A673 (cell line): ENCODE data around the gene NSL1. TPM values are rescaled to one million over a fixed set of nuclear protein-coding genes. Genes with fewer than 3 reads are reported as not detected.

Experiments used
- BruUV-seq: library from RNA; stranded (reverse); fragments of 400-500 nt; replicated peaks from 2 replicates; lab custom pipeline; 2021; lab: Mats Ljungman, UMichigan
- CTCF ChIA-PET: fragments of 300-600 bp; sonication (Branson Sonifier 250); formaldehyde crosslinking; loops from one replicate; lab custom pipeline; 2022; ENCODE audit warnings: antibody characterized with exemption; lab: Charles Lee
- POLR2A ChIA-PET: fragments of 300-600 bp; sonication (Branson Sonifier 250); formaldehyde crosslinking; loops from one replicate; lab custom pipeline; 2022; ENCODE audit warnings: antibody characterized with exemption; ENCODE audit not compliant: low non-redundant PET; lab: Charles Lee
- DNase-seq: peaks from one replicate; pipeline ENCODE4 v3.0.0-alpha.2; 2015; ENCODE audit warnings: low spot score
- H3K27ac ChIP-seq: fragments of 200-600 bp; sonication (generic); 2 replicates; pipeline ENCODE4 v1.5.1; 2016; ENCODE audit warnings: mixed run types, low read depth, mild to moderate bottlenecking, mixed read lengths, antibody characterized with exemption, low read length; ENCODE audit not compliant: poor library complexity, severe bottlenecking
- H3K27me3 ChIP-seq: fragments of 200-600 bp; sonication (generic); replicated peaks from 2 replicates; pipeline ENCODE4 v1.6.1; 2017; ENCODE audit warnings: mixed run types, low read depth, mild to moderate bottlenecking, mixed read lengths, antibody characterized with exemption, low read length; ENCODE audit not compliant: insufficient read depth, poor library complexity
- H3K36me3 ChIP-seq: fragments of 200-600 bp; sonication (generic); 2 replicates; pipeline ENCODE4 v1.6.1; 2016; ENCODE audit warnings: mixed run types, mild to moderate bottlenecking, mixed read lengths, antibody characterized with exemption, low read length; ENCODE audit not compliant: insufficient read depth, poor library complexity, severe bottlenecking
- H3K4me1 ChIP-seq: fragments of 200-600 bp; sonication (generic); 2 replicates; pipeline ENCODE4 v1.6.1; 2017; ENCODE audit warnings: mixed run types, mild to moderate bottlenecking, mixed read lengths, antibody characterized with exemption, low read length; ENCODE audit not compliant: insufficient read depth, poor library complexity, severe bottlenecking
- H3K4me3 ChIP-seq: fragments of 200-600 bp; sonication (generic); 2 replicates; pipeline ENCODE4 v1.5.1; 2016; ENCODE audit warnings: low read depth, mixed run types, mild to moderate bottlenecking, mixed read lengths, low read length; ENCODE audit not compliant: poor library complexity, severe bottlenecking
- H3K9me3 ChIP-seq: fragments of 200-600 bp; sonication (generic); 2 replicates; pipeline ENCODE4 v1.6.1; 2016; ENCODE audit warnings: mixed run types, low read depth, mild to moderate bottlenecking, mixed read lengths, antibody characterized with exemption, low read length; ENCODE audit not compliant: poor library complexity, severe bottlenecking
- EZH2 ChIP-seq: fragments of 200-600 bp; sonication (generic); IDR thresholded peaks from 2 replicates; pipeline ENCODE4 v1.6.1; 2017; ENCODE audit warnings: borderline replicate concordance, low read depth, mild to moderate bottlenecking, mixed read lengths, antibody characterized with exemption, low read length; ENCODE audit not compliant: poor library complexity, severe bottlenecking
- intact Hi-C: fragments of 100-400 bp; cut with micrococcal nuclease; formaldehyde crosslinking; loops from one replicate; pipeline ENCODE4 v1.10.0; 2022; ENCODE audit not compliant: unreplicated experiment
- total RNA-seq: library from RNA; stranded (reverse); gene quantifications from 2 replicates; pipeline ENCODE4 v1.2.3, GENCODE V29; 2021
- TF ChIP-seq, protein P1 (sequence below): fragments of 300-800, 200-600 bp; sonication (generic); conservative IDR thresholded peaks from 2 replicates; pipeline ENCODE4 v1.5.1; 2017; ENCODE audit warnings: low read depth, mild to moderate bottlenecking, antibody characterized with exemption, low read length, moderate library complexity, mixed read lengths

Gene NSL1
- total RNA-seq, 1 experiment from 2014 or later = 48.5 TPM

DNA sequence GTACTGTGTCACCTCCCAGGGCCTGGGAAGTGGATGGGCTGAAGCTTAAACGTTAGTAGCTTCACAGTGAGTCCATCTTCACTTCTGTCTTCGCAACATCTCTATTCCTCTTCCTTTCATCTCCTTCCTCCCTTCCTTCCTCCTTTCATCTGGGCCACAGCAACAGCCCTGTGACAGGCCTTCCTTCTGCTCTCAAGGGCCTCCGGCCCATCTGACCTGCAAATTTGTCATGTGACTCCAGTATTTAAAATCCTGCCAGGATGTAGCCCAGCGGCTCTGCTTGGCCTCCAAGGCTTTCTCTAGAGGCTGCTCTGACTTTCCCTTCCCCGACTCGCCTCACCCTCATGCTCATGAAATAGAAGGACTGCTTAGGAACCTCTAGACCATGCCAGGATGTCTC is 81.0 kb downstream of the NSL1 start:
- ChIA-PET POLR2A (interaction anchor here (0.7 kb wide), 1 partner anchor 122 kb away, joined by 3 read pairs; no protein-coding TSS in a partner anchor), CTCF (no interaction called here)
- BruUV-seq = no TSS peak

DNA sequence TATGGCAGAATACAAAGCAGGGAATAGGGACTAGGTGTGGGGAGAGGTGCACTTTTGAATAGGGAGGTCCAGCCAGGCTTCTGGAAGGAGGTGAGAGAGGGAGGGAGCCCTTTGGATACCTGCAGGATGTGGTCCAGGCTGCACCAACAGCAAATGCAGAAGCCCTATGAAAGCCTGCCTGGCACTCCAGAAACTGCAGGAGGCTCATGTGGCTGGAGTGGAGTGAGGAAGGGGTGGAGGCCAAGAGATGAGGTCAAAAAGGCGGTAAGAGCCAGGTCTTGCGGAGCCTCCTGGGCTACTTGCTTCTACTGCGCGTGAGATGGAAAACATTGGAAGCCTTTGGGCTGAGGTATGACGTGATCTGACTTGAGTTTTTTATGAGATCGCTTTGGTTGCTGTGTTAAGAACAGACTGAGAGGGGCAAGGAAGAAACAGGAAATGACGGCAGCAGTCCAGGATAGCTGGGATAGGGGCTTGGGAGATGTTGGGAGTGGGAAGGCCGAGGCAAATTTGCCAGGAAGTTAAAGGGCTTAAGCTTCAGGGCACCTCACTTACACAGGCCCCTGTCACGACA is 87.5 kb downstream of the NSL1 start:
- H3K27me3 ChIP-seq = peaks cover 18% of the 10 kb centered on the region
- no peak overlapping the region for H3K4me3 ChIP-seq
- TF ChIP-seq, protein P1, sequence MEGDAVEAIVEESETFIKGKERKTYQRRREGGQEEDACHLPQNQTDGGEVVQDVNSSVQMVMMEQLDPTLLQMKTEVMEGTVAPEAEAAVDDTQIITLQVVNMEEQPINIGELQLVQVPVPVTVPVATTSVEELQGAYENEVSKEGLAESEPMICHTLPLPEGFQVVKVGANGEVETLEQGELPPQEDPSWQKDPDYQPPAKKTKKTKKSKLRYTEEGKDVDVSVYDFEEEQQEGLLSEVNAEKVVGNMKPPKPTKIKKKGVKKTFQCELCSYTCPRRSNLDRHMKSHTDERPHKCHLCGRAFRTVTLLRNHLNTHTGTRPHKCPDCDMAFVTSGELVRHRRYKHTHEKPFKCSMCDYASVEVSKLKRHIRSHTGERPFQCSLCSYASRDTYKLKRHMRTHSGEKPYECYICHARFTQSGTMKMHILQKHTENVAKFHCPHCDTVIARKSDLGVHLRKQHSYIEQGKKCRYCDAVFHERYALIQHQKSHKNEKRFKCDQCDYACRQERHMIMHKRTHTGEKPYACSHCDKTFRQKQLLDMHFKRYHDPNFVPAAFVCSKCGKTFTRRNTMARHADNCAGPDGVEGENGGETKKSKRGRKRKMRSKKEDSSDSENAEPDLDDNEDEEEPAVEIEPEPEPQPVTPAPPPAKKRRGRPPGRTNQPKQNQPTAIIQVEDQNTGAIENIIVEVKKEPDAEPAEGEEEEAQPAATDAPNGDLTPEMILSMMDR = no peak
- TF ChIP-seq EZH2 = no peak
- BruUV-seq = no TSS peak
- ChIA-PET POLR2A (interaction anchor here (0.5 kb wide), 1 partner anchor 95 kb away, joined by 7 read pairs; the partner anchor contains the start of gene ATF3), CTCF (interaction anchor here (0.8 kb wide), 1 partner anchor 46 kb away, joined by 3 read pairs; no protein-coding TSS in a partner anchor)
- no peaks in the 10 kb centered on the region for H3K9me3 ChIP-seq
- no peak for DNase-seq
- intact Hi-C loops = no loop called here
- no peak overlapping the region for H3K27ac ChIP-seq
- no peaks in the 10 kb centered on the region for H3K36me3 ChIP-seq
- H3K4me1 ChIP-seq = peaks cover 12% of the 10 kb centered on the region

More for the DNA sequence above, 81.0 kb downstream of the NSL1 start:
- no peak overlapping the region for H3K4me3 ChIP-seq
- peaks cover 4% of the 10 kb centered on the region for H3K4me1 ChIP-seq
- DNase-seq = no peak
- TF ChIP-seq, protein P1 = no peak
- no peak for TF ChIP-seq EZH2
- no peak overlapping the region for H3K27ac ChIP-seq
- H3K9me3 ChIP-seq = no peaks in the 10 kb centered on the region
- H3K36me3 ChIP-seq = no peaks in the 10 kb centered on the region
- H3K27me3 ChIP-seq = no peaks in the 10 kb centered on the region
- intact Hi-C loops = no loop called here

DNA sequence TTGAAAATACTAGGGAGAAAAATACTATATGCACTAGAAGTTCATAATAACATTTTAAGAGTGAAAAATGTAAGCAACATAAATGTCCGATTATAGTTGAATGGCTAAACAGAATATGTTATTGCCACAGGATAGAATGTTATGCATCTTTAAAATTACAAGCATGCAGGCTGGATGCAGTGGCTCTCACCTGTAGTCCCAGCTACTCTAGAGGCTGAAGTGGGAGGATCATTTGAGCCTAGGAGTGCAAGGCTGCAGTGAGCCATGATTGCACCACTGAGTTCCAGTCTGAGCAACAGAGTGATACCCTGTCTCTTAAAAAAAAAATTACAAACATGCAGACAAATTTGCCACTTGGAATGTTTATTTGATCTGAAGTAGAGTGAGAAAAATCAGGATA is 88.9 kb downstream of the NSL1 start:
- H3K27ac ChIP-seq = no peak overlapping the region
- POLR2A ChIA-PET = no interaction called here
- BruUV-seq = no TSS peak
- no peaks in the 10 kb centered on the region for H3K36me3 ChIP-seq
- DNase-seq = no peak
- intact Hi-C loops = no loop called here
- H3K9me3 ChIP-seq = no peaks in the 10 kb centered on the region
- TF ChIP-seq EZH2 = no peak
- TF ChIP-seq, protein P1 = no peak
- peaks cover 18% of the 10 kb centered on the region for H3K4me1 ChIP-seq
- peaks cover 28% of the 10 kb centered on the region for H3K27me3 ChIP-seq
- CTCF ChIA-PET = no interaction called here
- H3K4me3 ChIP-seq = no peak overlapping the region
